DLD1 (cell line): ENCODE results near the gene TPH2.

ENCODE experiments used
- in situ Hi-C: cut with HindIII; loops from 2 replicates; pipeline ENCODE4 v1.10.0; 2017; ENCODE audit warnings: low sequenced_read_pairs

Gene TPH2

DNA sequence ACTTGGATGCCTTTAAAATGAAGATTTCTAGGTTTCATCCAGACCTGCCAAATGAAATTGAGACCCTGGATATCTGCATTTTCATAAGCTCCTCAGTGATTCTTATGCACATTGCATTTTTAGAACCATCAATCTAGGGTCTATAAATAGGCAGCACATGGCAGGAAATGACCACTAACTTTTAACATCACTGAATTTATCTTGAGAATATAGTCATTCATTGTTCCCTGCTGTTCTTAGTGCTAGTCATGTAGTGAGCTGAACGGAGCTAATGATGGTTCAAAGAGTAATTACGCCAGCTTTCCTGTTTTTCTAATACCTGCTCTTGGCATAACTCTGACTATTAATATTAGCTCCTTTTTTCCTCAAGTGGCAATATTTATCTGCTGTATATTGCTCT, 91.6 kb downstream of the TPH2 start:
- in situ Hi-C loops, result no loop called here

DNA sequence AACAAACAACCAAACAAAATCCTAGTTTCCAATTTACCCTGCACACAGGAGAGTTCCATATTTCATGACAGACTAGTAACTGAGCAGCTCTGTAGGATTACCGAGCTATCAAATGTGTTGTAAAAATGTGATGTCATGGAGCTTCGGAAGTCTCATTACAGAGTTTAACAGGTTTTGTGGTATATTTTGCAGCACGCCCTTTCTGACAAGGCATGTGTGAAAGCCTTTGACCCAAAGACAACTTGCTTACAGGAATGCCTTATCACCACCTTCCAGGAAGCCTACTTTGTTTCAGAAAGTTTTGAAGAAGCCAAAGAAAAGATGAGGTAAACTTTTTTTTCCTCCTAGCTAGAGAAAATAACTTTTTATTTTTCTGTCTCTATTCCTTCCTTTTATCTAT, 92.4 kb downstream of the TPH2 start:
- in situ Hi-C loops, result no loop called here

DNA sequence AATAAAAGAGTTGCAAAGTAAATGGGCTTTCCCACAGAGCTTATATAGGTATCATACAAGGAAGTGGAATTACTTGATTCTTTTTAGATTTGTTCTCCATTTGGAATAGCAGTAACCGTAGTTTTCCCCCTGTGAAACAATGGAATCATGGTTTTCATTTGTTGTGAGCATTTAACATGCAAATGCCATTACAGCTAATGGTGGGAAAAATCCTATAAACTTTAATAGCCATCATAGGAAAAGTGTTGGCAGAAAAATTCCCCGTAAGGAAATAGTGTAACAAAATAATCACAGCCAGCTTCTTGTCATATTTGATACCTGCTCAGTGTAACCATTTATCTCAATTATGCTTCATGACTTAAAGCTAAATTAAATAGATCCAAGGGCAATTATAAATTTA, 95.3 kb downstream of the TPH2 start:
- in situ Hi-C loops, result no loop called here

DNA sequence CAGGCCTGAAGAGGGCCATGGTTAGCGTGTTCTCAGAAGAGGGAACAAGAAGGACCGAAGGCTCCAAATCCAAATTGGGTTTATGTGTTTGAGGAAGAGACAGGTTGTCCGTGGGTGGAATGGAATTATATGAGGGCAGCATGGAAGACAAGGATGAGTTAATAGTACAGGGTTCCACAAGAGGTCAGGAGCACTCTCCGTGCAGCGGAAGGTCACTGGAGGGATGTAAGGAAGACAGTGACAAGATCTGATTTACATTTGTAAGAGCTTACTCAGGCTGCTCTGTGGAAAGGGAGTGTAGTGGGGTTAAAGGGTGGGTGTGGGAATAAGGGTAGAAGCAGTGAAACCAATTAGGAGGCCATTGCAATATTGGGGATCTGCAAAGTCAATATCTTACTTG, 97.0 kb downstream of the TPH2 start:
- in situ Hi-C loops, result no loop called here

DNA sequence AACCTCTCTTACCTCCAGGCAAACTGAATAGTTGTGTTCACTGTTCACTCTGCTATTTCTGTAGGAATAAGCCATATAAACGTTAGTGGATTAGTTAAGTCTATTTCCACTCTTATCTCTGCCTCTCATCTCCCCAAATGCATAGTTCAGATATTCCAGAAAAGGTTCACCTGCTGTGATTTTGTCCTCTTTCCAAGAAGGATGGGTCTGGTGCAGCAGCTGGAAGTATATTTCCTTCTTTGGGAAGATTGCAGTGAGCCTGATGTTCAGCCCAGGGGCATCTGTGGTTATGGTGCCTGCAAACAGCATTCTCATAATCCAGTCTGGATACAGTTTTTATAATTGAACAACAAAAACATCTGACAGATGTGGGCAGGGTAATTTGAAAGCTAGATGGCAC, 97.7 kb downstream of the TPH2 start:
- in situ Hi-C loops, result no loop called here

DNA sequence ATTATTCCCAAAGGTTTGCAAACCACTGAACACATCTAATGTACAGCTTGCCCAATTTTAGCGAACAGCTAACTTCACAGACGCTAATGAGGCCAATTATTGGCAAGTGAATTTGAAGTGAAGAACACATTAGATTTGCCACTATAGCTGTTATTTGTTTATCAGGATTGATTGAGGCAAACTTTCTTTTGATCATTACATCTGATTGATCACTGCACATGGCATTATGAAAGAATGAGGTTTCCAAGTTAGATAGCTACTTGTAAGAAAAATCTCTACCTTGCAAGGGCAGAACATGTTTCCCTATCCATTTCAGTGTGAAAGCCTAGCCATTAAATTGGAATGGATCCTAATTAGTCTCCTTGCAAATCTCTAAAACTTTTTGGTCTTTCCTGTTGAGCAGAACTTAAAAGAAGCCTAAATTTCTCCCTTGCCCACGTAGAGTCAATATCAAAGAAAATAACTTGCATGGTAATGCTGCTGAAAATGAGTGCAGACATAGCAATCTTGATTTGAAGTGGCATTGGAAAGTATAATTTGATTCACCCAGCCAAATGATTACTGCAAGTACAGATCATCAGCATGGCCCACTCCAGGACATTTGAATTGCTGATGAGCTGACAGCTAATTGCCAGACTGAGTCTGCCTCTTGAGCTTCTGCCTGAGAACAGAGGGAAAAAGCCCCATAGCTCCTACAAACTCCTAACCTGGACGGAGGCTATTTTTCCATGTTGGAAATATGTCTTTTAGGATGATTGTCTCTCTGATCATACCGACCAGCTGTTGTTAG, 98.6 kb downstream of the TPH2 start:
- in situ Hi-C loops, result no loop called here

DNA sequence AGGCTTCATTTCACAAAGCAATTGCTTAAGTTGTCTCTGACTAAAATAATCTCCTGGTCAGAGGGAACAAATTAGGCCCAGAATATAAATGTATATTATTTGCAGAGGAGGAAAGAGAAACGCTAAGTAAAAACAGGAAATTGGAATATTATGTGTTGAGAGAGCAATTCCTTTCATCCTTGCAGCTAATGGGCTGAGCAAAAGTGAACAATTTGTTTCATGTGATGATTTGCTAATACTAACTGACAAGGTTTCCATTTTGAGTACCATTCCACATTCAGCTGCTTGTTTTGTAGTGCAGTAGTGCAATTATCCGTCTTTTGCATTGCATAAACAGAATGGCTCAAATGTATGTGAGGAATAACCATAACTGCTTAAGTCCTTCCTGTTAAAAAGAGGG, 103.2 kb downstream of the TPH2 start:
- in situ Hi-C loops, result no loop called here

DNA sequence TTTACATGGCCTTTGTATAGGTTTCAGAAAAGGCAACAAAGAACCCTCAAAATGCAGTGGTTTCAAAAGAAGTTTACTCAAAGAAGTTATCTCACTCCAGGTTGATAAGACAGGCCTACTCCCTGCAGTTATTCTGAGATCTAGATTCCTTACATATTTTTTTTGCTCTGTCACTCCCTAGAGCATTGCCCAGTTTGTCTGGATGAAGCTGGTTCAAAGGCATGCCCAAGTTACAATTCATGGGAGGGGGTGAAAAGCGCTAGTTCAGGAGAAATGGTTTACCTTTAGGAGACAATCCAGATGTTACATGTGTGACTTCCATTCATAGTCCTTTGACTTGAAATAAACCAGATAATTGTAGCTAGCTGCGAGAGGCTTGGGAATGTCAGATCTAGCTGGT, 115.0 kb downstream of the TPH2 start:
- in situ Hi-C loops, result no loop called here

DNA sequence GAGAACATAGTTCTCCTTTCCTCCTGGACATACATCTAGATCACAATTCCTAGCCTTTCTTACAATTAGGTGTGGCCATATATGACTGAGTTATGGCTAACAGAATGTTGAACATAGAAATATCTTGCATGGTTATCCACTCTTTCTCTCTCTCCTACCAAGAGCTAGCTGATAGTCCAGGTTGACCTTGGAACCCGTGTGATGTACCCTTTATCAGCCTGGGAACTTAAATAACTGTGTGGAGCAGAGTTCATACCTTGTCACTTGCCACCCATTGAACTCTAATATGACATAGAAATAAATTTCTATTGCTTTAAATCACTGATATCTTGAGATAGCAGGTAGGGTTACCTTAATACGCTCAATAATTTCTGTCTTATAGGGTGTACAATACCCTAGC, 115.9 kb downstream of the TPH2 start:
- in situ Hi-C loops, result no loop called here

DNA sequence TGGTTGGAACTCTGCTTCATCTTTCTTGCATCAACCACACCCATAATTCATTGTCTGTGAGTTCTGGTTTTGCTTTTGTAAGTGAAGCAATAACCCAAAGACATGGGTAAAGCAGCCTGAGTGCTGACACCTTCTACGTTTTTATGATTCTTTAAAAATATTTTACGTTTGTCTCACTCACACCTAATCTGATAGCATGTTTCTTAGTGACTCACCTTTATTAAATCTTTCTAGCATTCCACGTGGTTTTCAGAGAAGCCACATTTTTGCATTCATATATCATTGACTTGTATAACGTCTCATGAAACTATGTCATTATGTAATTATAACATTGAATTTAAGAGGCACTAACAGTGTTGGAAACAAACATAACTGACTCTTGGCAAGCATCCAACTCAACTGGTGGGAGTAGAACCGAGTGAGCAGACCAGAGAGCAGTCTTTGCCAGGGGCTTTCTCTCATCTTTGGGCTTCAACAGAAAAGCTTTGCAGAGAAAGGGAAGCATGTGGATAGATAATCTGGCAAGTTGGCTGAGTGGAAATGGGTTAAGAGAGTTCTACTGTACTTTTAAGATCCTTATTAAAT, 118.8 kb downstream of the TPH2 start:
- in situ Hi-C loops, result no loop called here

DNA sequence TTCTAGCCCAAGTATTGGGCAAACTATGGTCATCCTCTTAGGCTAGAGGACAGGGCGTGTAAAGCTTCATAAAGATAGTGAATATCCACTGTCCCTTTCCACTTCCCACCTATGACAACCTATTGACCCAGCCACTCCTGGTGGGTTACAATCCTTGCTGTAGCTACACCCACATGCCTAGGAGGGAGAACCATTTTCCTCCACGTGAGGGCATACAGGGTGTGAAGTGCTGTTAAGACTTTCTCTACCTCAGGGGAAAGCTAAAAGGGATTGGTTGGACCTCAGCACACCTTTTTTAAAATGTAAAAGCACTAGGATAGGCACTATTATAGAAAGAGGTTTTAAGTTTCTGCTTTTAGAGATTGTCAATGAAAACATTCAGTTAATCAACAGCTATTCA, 124.4 kb downstream of the TPH2 start:
- in situ Hi-C loops, result no loop called here

DNA sequence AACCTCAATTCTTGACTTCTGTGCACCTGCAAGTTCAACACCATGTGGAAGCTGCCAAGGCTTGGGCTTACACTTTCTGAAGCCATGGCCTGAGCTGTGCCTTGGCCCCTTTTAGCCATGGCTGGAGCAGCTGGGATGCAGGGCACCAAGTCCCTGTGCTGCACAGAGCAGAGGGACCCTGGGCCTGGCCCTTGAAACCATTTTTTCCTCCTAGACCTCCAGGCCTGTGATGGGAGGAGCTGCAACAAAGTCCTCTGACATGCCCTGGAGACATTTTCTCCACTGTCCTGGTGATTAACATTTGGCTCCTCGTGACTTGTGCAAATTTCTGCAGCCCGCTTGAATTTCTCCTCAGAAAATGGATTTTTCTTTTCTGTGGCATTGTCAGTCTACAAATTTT, 132.4 kb downstream of the TPH2 start:
- in situ Hi-C loops, result no loop called here

DNA sequence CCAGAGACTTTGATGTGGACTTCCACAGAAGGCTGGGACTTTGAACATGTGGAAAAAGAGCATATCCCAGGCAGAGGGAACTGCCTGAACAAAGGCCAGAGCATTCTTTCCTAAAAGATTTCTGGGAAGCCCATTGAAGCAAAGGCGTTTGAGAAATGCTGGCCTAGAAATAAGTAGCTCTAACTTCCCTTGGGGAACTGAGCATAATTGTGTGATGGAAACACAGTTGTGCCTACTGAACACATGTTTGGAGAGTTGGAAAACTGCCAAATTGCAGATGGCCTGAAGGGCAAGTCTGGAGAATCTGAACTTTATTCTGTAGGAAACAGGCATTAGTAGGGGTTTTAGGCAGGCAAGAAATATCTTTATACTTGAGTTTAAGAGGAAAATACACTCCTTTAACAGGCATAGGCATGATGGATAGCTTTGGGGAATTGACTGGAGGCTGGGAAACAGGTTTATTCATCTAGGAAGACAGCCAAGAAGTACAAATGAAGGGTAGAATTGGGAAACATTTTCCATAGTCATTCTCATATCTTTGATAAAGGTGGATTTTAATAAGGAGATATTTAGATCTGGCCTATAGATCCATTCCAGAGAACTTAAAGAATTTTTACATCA, 134.1 kb downstream of the TPH2 start:
- in situ Hi-C loops, result no loop called here

DNA sequence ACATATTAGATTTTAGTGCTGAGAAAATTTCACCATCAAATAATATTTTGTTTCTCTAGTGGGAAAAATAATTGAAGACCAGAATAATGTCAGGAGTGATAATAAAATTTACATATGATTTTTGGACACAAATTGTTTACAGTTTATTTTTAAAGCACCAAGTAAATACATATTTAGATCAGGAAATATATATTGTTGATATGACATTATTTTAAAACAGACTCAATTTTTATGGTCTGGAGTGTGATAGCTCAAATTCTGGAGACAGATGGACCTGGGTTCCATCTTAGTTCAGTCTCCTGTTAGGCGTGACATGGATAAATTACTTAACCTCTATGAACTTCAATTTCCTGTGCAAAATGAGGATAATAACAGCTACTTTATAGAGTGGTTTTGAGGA, 135.4 kb downstream of the TPH2 start:
- in situ Hi-C loops, result no loop called here

DNA sequence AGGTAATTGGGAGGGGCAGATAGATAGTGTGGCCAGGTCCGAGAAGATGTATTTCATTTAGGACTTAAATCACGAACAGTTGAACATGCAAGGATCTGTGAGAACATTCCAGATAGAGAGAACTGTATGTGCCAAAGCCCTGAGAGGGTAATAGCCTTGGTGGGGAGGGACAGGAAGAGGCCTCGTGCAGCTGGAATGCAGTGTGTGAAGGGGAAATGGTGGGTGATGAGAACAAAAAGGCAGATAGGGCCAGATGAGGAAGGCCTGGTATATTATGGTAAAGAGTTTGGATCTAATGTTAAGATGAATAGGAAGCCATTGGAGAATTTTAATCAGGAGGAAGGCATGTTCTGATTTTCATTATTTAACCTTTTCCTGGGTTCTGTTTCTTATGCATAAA, 136.3 kb downstream of the TPH2 start:
- in situ Hi-C loops, result no loop called here

DNA sequence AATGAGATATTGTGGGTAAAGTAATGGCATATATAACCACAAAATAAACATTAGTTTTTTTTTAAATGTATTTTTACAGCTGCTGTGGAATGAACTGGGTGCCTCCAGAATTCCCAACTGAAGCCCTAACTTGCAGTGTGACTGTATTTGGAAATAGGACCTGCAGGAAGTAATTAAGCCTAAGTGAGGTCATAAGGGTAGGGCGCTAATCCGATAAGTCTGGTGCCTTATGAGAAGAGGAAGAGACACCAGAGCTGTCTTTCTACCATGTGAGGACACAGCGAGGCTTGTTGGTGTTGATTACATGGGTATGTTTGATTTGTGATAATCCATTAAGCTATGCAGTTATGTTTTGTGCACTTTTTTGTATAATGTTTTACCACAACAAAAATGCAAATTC, 136.8 kb downstream of the TPH2 start:
- in situ Hi-C loops, result no loop called here

DNA sequence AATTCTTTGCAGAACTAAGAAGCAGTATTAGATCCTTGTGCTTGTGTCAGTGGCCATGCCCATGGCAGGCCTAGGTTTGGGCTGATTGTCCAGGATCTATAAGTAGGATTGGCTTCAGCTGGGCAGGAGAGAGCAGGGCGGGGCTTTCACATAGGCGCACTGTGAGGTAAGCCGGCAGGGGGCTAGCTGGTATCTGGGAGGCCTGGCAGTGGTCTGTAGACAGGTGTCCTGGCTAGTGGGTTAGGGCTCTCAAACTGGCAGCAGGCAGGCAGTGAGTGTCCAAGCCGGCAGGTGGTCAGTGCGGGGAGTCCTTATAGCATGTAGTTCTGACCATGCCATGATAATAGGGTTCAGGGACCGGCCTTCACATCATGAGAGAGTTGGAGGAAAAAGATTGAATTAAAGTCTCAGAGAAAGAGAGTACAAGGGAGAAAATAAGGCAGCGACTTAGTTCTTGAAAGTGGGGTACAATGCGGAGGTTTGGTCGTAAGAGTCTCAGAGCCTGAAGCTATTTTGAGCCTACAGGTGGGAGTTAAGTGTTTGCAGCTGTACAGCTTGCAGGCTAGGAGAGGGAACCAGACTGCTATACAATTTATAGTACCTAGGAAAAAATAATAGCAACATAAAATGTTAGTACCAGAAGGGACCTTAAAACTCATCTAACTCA, 137.4 kb downstream of the TPH2 start:
- in situ Hi-C loops, result no loop called here

DNA sequence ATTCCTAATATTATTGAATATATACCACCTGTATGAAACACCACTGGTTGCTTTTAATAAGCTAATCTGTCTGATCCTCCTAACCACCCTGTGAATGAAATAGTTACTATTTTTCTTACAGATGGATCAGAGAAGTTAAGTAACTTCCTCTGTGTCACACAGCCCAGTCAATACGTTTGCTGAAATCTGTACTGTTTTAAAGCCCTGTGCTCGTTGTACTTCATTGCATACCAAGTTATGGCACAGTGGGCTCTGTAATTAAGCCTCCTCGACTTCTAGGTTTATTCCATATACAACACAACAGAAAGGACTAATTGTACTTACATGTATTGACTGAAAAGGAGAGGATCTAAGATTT, 137.9 kb downstream of the TPH2 start:
- in situ Hi-C loops, result no loop called here

DNA sequence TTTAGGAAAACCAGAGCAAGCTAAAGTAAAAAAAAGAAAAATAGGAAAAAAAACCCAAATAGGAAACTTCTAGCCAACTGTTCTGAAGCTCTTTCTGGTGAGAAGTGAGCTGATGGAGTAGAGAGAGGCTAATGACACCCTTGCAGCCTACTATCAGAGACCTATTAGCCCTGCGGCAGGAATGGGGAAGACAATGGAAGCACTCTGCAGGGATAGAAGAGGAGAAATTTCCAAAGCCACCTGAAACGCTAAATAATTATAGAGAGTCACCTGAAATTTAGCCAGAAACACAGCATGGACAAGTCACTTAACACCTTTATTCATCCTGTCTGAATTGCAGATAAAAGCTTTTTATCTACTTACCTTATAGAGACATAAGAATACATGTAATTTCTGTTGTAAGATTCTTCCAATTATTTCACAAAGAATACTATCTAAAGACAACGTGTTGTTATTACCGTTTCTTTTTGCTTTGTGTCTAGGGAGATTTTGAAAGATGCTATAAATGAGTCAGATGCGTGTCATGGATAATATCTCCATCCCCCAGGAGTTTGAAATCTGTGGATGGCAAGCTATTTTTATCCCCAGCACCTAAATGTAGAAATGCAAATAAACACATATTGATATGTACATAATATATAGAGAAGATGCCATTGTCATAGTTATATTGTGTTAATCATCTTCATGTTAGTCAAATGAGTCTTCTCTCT, 138.6 kb downstream of the TPH2 start:
- in situ Hi-C loops, result no loop called here

DNA sequence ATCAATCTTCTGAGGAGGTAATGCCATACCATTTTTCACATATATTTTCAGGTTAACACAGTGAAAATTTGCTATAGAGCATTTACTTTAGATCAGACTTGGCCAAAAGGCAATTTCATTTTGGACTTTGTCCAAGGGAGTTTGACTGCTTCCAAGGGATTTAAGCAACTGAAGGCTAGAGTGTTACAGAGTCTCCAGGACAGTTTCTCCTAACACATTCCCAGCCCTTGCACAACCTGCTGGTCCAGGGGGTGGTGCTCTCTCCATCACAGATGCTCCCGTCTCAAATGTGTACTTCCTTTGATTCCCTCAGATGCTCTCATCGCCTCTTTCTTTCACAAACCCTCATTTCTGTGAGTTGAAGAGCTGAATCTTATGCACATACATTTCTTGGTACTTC, 143.1 kb downstream of the TPH2 start:
- in situ Hi-C loops, result no loop called here
